Fibroblast of upper back skin (primary cell): Measurements from ENCODE around the gene DLL4.
"Not testable (repeated sequence)": the region's sequence is repeated elsewhere in the genome, so short reads cannot be mapped to it uniquely, and the experiment has no call there.

ENCODE experiments used
- DNase-seq: peaks from one replicate; pipeline ENCODE4 v3.0.0-alpha.2; 2013

Gene DLL4

DNA sequence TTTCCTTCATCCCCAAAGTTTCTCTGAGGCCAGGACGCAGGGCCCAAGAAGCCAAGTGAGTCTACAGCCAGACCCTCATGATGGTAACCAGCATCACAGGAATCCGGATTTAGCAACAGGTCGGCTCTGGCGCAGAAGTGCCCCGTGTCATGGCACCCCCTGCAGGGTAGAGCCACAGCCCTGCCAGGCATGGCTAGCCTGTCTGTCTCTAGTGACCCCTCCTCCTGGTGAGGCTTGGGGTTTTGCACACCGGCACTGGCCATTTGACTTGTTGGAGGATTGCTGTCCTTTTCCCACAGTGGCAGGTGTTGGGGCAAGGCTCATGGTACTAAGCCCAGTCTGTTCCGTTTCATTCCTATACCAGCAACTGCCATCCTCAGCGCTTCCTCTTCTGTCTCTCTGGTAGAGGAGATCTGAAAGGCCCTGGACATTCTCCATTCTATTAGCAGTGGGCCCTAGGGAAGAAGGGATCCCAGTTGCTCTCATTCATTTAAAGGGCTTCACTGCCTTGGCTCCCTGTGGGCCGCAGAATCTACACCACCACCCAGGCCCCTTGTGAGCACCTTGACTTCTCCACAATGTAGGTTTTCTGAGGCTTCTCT lies 14.7 kb downstream of the DLL4 start:
- no peak for DNase-seq

DNA sequence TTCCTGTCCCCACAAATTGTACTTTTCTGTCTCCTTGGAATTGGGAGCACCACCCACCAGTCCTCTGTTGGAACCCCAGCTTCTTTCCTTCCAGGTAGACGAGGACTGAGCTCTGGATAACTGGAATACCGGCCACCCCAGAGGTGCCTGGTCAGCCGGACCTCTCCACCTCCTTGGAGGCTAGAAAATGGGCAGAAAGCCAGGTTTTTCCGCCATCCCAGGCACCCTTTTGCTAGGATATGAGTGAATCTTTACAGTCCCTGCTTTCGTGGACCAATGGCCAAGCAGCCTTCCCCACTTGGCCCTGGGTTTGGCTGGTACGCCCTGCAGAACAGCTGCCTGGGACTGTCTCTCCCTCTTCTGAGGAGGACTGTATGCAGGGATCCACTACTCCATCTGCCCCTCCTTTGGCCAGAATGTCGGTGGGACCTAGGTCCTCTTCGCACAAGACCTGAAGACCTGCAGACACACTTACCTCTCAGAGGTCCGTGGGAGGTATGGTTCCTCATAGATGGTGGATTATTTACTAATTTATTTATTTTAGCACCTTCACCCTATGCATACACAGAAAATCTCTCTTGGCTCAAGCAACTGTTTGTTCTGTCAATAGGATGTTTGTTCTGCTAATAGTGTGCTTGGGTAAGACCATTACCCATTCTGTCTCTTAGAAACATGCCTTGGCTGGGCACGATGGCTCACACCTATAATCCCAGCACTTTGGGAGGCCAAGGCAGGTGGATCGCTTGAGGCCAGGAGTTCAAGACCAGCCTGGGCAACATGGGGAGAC lies 15.6 kb downstream of the DLL4 start:
- no peak for DNase-seq

DNA sequence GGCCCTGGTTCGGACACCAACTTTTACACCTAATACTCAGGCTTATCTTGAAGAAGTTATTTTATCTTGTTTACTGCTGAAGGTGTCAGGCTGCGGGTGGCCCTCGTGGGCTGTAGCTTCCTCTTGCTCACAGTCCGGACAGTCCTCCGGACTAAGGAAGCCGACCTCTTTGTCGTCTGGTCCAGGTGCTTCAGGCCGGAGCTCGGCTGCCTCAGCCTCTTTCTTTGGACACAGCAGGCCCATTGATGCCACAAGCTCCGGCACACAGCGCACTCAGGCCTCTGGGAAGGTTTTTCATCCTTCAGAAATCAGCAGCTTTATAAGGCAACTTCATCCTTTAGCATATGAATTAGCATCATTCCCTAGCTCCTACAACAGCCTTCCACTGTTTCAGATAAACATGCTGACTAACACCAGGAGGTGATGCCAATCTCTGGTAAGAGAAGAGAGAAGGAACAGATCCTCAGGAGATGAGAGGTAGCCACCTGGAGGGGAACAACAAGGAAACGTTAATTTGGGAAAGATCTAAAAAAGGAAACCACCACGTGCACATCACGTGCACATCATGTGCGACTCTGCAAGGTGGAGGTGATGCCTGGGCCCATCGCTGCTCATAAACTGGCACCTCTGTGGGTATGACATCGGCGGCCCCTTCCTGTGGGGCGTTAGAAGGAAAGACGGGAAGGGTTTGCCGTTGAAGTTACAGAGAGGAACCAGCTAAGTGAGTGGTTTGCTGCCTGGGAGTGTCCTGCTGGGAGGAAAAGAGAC lies 19.8 kb downstream of the DLL4 start:
- no peak for DNase-seq

DNA sequence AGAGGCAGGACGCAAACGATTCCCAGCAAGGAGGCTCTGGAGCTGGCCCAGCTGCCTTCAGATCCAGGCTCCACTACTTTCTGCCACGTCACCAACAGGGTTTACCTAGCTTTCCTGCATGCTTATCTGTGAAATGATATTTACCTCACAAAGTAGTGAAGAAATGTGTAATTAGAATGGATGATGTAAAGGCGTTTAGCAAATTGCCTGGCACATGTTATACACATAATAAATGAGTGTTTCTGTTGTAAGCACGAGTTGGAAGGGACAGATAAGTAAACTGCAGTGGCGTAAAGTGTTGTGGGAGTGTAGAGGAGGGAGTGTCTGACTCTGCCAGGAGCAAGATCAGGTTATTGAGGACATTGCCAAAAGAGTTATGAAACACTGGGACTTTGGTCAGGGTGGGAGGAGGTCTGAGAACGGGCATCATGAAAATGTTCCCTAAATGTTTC lies 20.6 kb downstream of the DLL4 start:
- DNase-seq = no peak

DNA sequence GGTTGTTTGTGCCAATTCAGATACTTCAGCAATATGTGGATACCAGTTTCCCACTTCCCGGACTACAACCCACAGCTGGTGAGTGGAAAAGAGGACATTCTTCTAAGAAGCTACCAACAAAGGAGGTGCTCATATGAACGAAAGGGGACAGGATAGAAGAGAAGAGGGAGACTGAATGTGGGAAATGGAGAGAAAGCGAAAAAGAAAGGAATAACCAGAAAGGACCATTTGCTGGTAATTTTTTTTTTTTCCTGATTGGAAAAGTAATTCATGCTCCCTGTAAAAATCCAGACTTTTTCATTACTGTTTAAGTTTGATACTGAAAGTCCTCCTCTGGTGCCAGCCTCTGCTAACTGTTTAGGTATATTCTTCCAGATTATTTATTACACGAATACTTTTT lies 22.6 kb downstream of the DLL4 start:
- DNase-seq = no peak

DNA sequence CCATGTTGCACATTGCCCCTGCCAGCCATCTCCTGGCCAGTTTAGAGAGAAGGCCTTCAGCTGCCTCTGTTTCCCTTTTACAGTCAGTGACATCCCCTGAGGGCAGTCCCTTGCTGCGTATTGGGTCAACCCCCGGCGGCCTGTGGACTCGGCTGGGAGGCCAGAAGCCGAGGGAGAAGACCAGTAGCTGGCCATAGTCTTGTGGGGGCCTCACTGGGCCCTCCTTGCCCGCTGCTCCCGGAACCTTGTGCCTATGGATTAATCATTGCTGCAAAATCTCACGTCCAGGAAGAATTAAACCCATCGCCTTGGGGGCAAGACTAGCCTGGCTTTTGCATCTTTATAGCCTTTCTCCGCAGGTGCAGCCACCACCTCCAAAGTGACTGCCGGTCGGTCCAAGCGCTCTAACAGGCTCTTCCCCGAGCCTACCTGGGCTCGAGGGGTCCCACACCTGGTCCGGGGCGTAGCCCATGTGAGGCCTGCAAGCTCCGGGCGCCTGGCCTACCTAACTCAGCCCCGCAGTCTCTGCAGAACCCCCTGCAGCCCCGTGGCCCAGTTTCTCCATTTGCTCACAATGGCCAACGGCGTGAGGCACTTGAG lies 23.3 kb downstream of the DLL4 start:
- DNase-seq = no peak

DNA sequence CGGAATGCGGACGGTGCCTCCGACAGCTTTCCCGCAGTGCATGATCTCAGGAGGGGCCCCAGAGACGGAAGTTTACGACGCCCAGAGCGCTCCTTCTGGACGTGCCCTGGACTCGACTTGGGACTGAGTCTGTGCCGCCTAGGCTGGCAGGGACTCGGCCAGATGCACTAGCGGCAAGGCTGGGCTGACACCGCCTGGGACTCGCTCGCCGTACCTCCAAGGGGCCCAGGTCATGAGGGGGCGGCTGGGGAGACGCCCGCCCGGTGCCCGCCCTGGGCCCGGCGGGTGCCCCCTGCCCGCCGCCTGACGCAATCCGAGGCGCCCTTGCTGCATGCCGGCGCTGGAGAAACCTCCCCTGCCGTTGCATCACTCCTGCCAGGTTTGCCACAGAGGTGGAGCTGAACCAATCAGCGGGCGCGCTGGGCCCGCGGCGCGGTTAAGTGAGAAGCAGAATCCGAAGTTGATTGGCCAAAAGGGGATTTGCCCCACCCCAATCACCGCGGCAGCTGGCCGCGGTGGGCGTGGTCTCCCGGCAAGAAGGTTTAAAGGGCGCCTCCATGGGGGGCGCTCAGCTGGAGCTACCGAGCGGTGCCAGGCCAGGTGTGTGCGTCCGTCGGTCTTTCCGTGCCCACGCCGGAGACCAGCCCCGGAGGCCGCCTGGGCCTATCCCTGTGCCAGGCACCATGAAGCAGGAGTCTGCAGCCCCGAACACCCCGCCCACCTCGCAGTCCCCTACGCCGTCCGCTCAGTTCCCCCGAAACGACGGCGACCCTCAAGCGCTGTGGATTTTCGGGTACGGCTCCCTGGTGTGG lies 24.0 kb downstream of the DLL4 start, which contains the start of gene CHAC1:
Gene CHAC1 (plus strand): TSS at position 571 of the 812 bp plus-strand sequence. CDS start 113 bp downstream, at position 684.
- DNase-seq = peak; percentile 98

DNA sequence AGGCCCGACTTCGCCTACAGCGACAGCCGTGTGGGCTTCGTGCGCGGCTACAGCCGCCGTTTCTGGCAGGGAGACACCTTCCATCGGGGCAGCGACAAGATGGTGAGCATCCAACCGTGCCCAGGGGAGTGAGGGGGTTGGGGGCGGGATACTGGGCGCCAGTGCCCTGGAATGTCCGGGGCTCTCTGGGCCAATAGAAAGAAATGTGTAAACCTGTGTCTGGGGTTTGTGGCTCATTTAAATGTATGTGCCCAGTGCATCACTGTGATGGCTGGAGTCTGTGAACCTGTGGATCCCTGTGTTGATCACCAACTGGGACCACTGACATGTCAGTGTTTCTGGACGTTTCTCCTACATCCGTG lies 24.6 kb downstream of the DLL4 start:
- DNase-seq = no peak

DNA sequence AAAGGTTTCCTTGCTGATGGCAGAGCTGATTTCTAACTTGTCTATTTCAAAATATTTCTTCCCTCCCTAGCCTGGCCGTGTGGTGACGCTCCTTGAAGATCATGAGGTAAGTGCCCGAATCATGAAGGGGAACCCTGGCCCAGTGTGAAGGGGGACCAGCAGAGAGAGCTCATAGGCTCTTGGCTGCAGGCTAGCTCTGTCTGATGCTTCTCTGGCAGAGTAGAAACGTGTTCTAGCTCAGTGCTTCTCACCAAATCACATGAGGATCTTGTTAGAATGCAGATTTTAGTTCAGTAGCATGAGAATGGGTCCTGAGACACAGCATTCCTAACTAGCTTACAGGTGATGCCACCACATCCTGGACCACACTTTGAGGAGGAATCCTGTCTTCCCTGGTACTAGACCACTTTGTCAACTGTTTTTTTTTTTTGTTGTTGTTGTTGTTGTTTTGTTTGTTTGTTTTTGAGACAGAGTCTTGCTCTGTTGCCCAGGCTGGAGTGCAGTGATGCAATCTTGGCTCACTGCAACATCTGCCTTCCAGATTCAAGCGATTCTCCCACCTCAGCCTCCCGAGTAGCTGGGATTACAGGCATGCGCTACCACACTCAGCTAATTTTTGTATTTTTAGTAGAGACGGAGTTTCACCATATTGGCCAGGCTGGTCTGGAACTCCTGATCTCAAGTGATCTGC lies 25.2 kb downstream of the DLL4 start:
- DNase-seq = not testable (repeated sequence)

DNA sequence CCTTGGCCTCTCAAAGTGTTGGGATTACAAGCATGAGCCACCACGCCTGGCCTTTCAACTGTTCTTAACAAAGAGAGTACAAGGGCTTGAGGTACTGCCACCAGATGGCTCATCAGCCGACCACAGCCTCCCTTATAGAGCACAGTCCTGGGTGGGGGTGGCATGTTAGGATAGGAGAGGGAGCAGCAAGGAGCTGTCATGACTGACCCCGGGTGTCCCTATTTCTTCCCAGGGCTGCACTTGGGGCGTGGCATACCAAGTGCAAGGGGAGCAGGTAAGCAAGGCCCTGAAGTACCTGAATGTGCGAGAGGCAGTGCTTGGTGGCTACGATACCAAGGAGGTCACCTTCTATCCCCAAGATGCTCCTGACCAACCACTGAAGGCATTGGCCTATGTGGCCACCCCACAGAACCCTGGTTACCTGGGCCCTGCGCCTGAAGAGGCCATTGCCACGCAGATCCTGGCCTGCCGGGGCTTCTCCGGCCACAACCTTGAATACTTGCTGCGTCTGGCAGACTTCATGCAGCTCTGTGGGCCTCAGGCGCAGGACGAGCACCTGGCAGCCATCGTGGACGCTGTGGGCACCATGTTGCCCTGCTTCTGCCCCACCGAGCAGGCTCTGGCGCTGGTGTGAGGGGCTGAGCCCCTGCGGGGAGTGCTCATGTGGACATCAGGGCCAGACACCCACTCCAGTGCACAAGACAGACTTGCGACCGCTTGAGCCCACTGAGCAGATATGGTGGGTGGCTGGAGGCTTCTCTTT lies 26.2 kb downstream of the DLL4 start:
- no peak for DNase-seq

DNA sequence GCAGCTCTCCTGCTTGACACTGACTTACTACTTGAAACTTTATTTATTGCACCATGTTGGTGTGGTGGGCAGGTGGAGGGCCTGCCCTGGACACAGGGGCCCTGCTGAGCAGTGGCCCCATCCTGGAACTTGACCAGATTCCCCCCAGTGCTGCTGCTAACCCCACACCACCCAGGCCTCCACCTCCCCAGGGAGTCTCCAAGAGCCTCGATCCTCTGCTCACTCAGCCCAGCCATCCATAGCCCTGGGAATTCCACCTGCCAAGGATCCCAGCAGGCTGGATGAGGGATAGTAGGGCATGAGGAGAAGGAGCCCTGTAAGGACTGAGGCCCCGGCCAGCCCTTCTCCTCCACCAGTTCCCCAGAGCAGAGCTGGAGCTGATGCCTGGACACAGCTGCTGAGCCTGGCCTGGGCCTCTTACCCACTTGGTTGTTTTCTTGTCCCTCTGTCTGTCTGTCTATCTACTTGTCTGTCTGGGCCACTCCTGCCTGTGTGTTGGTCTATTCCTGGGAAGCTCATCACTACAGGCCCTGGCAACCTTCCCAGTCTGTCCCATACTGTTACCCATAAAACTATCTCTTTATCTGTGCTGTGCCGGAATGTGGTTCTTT lies 26.9 kb downstream of the DLL4 start:
- no peak for DNase-seq

DNA sequence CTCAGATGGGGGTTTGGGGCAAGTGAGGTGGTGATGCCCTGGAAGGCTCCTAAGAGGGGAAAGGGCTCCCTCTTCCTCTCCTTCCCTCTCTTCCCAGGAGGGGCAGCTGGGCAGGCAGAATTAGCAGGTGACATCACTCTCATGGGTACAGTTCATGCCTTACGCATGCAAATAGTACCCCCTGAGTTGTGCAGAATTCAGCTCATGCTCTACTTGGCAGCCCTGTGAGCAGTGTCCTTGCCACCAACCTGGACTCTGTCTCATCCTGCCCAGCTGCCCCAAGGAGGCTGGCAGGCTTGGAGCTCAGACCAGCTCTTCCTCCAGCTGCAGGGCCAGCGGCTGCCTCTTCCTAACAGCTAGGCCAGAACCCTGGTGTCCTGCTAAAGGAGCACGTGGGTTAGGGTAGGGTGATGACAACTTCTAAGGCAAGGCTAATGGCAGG lies 27.4 kb downstream of the DLL4 start:
- DNase-seq = no peak

DNA sequence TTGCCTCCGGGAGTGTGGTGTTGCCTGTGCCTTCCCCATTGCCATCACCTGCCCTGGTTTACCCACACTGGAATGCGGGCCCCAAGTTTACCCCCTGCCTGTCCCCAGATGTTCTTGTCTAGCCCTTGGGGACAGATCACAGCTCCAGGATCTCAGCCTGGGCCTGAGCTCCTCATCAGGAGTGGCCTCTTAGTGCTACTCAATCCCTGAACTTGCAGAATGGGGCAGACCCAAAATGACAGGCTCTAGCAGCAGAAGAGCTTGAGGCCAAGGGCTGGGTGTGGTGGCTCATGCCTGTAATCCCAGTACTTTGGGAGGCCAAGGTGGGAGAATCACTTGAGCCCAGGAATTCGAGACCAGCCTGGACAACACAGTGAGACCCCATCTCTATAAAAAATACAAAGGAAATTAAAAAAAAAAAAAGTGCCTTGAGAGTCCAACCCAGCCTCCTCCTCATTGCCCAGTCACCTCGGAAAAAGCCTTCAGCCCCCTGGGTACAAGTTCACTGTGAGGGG lies 28.0 kb downstream of the DLL4 start:
- DNase-seq = no peak

DNA sequence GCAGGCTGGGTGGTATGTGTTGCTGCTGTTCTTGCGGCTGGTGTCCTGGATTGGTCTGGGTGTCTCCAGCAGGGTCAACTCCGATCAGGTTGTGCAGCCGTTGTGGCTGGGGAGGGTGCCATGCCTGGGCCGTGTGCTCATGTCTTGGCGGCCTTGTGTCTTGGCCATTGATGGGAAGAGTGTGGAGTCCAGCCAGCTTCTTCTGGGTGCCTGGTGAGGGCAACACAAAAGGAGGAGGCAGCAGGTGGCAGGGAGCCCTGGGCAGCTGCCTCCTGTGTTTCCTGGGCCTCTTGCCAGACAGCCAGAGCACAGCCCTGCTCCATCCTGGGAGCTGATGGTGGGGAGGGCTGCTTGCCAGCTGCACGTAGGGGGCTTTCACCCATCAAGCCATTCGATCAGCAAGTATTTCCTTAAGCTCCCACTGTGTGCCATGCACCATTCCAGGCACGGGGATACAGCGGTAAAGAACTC lies 28.5 kb downstream of the DLL4 start:
- peak; percentile 31 for DNase-seq

DNA sequence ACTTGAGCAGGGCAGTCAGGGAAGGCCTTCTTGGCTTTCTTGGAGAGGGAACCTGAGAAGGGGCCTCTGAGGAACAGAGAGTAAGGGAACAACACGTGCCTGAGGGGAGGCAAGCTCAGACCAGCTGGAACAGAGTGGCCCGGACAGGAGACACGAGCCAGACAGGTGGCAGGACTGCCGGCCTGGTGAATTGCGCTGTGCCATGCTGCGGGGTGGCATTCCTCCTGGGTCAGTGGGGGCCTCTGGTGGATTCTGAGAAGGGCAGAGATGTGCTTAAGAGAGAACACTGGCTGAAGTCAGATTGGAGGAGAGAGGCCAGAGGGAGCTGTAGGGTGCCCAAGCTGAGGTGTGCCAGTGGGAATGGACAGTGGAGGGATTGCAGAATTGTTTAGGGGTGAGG lies 29.0 kb downstream of the DLL4 start:
- peak; percentile 20 for DNase-seq

DNA sequence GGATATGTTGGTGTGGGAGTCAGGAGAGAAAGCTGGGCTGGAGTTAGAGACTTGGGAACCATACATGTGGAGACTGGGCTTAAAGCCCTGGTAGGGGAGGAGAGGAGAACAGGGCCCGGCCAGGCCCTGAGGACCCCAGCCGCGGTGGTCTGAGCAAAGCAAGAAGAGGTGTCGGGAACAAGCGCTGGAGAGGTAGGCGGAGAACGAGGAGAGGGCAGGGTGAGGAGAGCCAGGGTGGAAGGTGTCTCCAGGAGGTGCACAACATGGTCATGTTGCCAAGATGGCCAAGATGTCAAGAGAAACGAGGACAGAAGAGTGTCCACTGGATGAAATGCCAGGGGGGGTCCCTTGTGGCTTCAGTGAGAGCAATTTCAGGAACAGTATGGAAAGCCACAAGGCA lies 29.6 kb downstream of the DLL4 start:
- DNase-seq = no peak

DNA sequence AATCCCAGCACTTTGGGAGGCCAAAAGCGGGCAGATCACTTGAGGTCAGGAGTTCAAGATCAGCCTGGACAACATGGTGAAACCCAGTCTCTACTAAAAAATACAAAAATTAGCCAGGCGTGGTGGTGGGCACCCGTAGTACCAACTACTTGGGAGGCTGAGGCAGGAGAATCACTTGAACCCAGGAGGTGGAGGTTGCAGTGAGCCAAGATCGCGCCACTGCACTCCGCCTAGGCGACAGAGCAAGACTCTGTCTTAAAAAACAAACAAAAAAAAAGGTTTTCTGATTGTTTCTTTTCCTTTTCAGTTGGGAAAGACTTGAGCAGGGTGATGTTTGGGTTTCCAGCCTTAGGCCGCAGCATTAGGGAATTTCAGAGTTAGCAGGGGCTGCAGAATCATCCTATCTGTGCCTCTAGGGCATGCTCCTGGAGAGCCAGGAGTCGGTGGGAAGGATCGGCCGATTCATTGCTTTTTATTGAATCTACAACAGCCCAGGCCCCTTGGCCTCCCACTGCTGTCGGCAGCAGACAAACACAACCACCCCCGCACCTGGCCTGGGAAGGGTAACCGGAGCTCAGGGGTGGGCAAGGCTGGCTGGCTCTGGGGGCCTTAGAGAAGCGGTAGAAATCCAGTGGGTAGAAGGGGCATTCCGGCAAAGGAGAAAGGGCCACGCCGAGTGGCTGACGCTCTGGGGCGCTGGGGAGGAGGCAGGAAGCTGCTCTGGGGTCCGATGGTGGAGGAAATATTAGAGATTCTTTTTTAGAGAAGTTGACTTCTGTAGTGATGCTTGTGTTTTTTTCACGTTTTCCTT lies 30.4 kb downstream of the DLL4 start:
- DNase-seq = no peak

DNA sequence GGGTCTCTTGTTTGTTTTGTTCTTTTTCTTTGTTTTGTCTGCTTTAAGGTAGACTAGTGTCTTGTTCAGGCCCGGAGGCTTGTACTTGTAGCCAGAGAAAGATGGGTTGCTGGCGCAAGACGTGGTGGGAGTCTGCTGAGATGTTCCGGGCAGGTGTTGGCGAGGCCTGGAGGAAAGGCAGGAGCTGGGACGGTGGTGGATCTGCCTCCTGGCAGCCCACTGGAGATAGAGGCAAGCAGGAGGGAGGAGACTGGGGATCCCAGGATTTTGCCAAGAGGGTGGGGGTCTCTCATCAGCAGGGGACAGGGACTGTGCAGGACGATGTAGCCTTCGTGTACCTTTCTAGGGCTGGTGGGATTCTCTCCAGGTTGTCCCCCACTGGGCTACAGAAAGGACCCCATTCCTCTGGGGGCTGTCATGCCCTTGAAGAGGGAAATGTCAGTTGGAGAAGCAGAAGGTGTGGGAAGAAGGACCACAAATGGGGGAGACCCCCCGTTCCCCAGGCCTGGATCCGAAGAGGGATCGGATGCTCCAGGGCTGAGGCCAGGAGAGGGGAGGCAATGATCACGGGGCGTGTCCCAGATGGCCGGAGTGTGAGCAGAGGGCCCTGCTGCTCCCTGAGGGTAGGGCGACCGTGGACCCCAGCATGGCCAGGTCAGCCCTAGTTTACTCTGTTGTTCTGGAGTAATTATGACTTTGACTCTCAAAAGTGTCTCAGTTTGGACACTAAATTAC lies 31.2 kb downstream of the DLL4 start:
- DNase-seq = no peak

DNA sequence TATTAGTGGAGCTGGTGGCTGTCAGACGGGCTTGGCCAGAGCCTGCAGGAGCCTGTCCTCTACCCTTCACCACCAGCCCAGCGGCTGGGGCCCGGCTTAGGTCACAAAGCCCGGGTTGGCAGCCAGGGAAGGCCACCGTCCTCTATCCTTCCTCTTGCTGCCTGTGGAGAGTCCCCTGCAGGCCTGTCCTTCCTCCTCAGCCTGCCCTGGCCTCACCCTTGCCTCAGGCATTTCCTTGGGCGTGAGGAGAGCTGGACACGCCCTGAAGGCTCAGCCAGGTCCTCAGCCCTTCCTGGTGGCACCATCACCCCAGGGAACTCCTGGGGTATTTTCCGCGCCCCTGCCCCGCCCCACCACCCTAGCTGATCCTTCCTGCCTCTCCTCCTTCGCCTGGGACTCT lies 31.8 kb downstream of the DLL4 start:
- DNase-seq = no peak
